CD4-positive, CD25-positive, alpha-beta regulatory T cell (primary cell): Measurements from ENCODE around the gene DPH5. TPM values are rescaled to one million over a fixed set of nuclear protein-coding genes. Genes with fewer than 3 reads are reported as not detected.

Source experiments
- ATAC-seq, 2 donors: fragments of 150-1000 bp; cut with Tn5 transposase; one replicate each; pipeline ENCODE4 v1.10.0; 2021; ENCODE audit warnings: low read depth in 2 of 2, moderate number of reproducible peaks in 2 of 2, moderate library complexity in 1 of 2
- DNase-seq, 3 donors: peaks; one replicate each; pipeline versions ENCODE4 v3.0.0 to v3.0.0-alpha.2; 2012 to 2022; ENCODE audit warnings: mixed read lengths in 1 of 3
- H3K27ac ChIP-seq: one replicate; pipeline ENCODE4 v1.7.0; 2013; ENCODE audit warnings: mild to moderate bottlenecking, low read length; ENCODE audit not compliant: insufficient read depth, poor library complexity, severe bottlenecking
- H3K27me3 ChIP-seq: one replicate; pipeline ENCODE4 v1.7.0; 2013; ENCODE audit warnings: low read length; ENCODE audit not compliant: control insufficient read depth, insufficient read depth
- H3K36me3 ChIP-seq: one replicate; pipeline ENCODE4 v1.7.0; 2013; ENCODE audit warnings: mild to moderate bottlenecking, low read length, moderate library complexity; ENCODE audit not compliant: control insufficient read depth, insufficient read depth
- H3K4me1 ChIP-seq: 2 replicates; pipeline ENCODE4 v1.7.0; 2013; ENCODE audit warnings: mild to moderate bottlenecking, low read length; ENCODE audit not compliant: insufficient read depth, control insufficient read depth, poor library complexity, severe bottlenecking
- H3K4me3 ChIP-seq: one replicate; pipeline ENCODE4 v1.7.0; 2013; ENCODE audit warnings: low read depth, mild to moderate bottlenecking, low read length, moderate library complexity
- H3K9me3 ChIP-seq, 2 experiments: 1 replicate in 1 of 2; 2 replicates in 1 of 2; pipeline ENCODE4 v1.7.0; 2013; ENCODE audit warnings: low read length in 2 of 2, mild to moderate bottlenecking in 1 of 2, moderate library complexity in 1 of 2; ENCODE audit not compliant: control insufficient read depth in 2 of 2
- H3K27ac Mint-ChIP-seq, 3 donors: one replicate each; pipeline ENCODE4 v1.8.0; 2020 to 2022; ENCODE audit warnings: mild to moderate bottlenecking in 3 of 3, mixed read lengths in 3 of 3, moderate library complexity in 2 of 3
- H3K27me3 Mint-ChIP-seq: one replicate; pipeline ENCODE4 v1.8.0; 2022; ENCODE audit warnings: mild to moderate bottlenecking, mixed read lengths
- H3K36me3 Mint-ChIP-seq: one replicate; pipeline ENCODE4 v1.8.0; 2020; ENCODE audit warnings: mixed read lengths
- H3K4me1 Mint-ChIP-seq, 4 donors: one replicate each; pipeline ENCODE4 v1.8.0; 2020 to 2022; ENCODE audit warnings: mixed read lengths in 4 of 4, mild to moderate bottlenecking in 1 of 4
- H3K4me3 Mint-ChIP-seq, 4 donors: one replicate each; pipeline ENCODE4 v1.8.0; 2020 to 2022; ENCODE audit warnings: mild to moderate bottlenecking in 4 of 4, mixed read lengths in 4 of 4, moderate library complexity in 3 of 4
- H3K9me3 Mint-ChIP-seq, 7 donors: one replicate each; pipeline ENCODE4 v1.8.0; 2020 to 2022; ENCODE audit warnings: mixed read lengths in 7 of 7, mild to moderate bottlenecking in 3 of 7, moderate library complexity in 2 of 7
- polyA plus RNA-seq, 4 donors: library from polyadenylated mRNA; unstranded; fragments of 300-500 nt; fragmentation: Illumina TruSeq; gene quantifications; one replicate each; pipeline ENCODE4 v1.2.3, GENCODE V29; 2021
- total RNA-seq: library from RNA; stranded (reverse); gene quantifications from one replicate; pipeline ENCODE4 v1.2.3, GENCODE V29; 2022

Gene DPH5
- total and polyA plus RNA-seq, 5 donors from 2014 or later, result 30.6 to 49.8 (median 44.2) TPM

DNA sequence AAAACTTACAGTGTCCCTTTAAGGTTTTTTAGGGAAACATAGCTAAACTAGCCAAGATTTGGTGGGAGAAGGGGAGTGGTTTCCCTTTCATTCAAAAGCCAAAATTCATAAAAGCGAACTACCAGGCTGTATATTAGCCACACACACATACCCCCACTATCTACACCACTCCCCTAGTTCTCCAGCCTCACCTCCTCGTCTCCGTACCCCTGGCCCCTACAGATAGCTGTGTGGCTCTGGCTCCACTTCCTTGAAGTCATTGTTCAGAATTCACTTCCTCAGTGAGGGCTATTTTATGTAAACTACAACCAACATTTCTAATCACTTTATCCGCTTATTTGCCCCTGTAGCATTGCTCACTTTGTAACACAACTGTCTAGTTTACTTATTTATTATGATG is 5.3 kb upstream of the DPH5 start:
- peaks cover 28 to 78% (median 52%) of the 10 kb centered on the region in 4 donors for H3K4me1 Mint-ChIP-seq
- H3K4me3 Mint-ChIP-seq, result peak overlapping the region in 3 of 4 donors; percentile 3 to 44 (median 18)

DNA sequence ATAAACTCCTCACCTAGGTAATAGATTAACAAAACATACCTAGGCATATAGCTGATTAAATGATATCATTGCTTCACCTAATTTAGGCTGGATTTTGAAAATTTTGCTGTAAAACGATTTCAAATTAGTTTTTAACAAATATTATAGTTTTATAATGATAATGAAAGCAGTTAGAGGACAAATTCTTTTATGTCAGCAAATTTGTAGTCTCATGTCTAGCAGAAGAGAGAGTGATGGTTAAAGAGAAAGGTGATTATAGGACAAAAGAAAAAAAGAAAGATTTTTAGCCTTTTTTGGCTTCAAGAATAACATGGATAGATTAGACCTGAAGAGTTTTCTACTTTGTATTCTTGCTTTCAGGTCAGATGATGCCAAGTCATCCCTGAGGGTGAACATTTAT is 3.6 kb upstream of the DPH5 start:
- H3K27ac Mint-ChIP-seq, result peak overlapping the region in 2 of 3 donors; percentile 52 to 88
- peaks cover 33 to 72% (median 53%) of the 10 kb centered on the region in 4 donors for H3K4me1 Mint-ChIP-seq
- H3K4me3 Mint-ChIP-seq, result peak overlapping the region in 2 of 4 donors; percentile 36 to 58
- peaks cover 18% of the 10 kb centered on the region for H3K36me3 Mint-ChIP-seq
- Histone ChIP-seq H3K27me3 (no peaks in the 10 kb centered on the region), H3K4me3 (peak overlapping the region; percentile 98), H3K4me1 (peaks cover 50% of the 10 kb centered on the region), H3K9me3 (no peaks in the 10 kb centered on the region), H3K36me3 (no peaks in the 10 kb centered on the region), H3K27ac (no peak overlapping the region)
- H3K9me3 Mint-ChIP-seq, result peaks cover 0 to 5% (median 0%) of the 10 kb centered on the region in 7 donors
- H3K27me3 Mint-ChIP-seq, result no peaks in the 10 kb centered on the region
- no peak for ATAC-seq
- no peak for DNase-seq

More for the DNA sequence above, 5.3 kb upstream of the DPH5 start:
- H3K27ac Mint-ChIP-seq, result peak overlapping the region in 1 of 3 donors; percentile 1
- peaks cover 20% of the 10 kb centered on the region for H3K36me3 Mint-ChIP-seq
- H3K36me3 ChIP-seq, result no peaks in the 10 kb centered on the region
- H3K4me1 ChIP-seq, result peaks cover 38% of the 10 kb centered on the region
- ATAC-seq (no peak), DNase-seq (no peak)
- H3K9me3 Mint-ChIP-seq, result peaks cover 0 to 5% (median 0%) of the 10 kb centered on the region in 7 donors
- H3K27me3 ChIP-seq, result no peaks in the 10 kb centered on the region
- H3K27ac ChIP-seq, result no peak overlapping the region
- H3K9me3 ChIP-seq, result no peaks in the 10 kb centered on the region
- no peaks in the 10 kb centered on the region for H3K27me3 Mint-ChIP-seq
- H3K4me3 ChIP-seq, result no peak overlapping the region

DNA sequence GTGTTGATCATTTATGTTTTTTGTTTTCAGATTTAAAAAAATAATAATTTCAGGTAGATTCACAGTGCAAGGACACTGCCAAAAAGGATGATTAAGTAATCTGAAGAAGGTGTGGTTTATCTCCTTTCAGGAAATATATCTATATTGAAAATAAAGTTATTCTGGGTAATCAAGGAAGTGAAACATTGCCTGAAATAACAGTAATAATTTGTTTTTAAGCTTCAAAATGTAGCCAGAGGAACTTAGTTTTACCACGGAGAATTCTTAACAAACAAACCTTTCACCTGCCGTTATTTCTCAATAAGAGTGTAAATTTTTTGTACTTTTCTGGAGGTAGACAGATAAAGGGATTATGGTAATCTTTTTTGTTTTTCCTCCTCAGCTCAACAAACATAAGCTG is 2.9 kb upstream of the DPH5 start:
- Histone ChIP-seq H3K27me3 (no peaks in the 10 kb centered on the region), H3K4me1 (peaks cover 51% of the 10 kb centered on the region), H3K27ac (no peak overlapping the region), H3K36me3 (no peaks in the 10 kb centered on the region), H3K9me3 (no peaks in the 10 kb centered on the region), H3K4me3 (peak overlapping the region; percentile 98)
- H3K36me3 Mint-ChIP-seq, result peaks cover 23% of the 10 kb centered on the region
- peak in 1 of 3 donors; percentile 30 for DNase-seq
- no peak for ATAC-seq
- peak overlapping the region in 3 of 4 donors; percentile 42 to 98 (median 90) for H3K4me3 Mint-ChIP-seq
- H3K9me3 Mint-ChIP-seq, result peaks cover 0 to 5% (median 0%) of the 10 kb centered on the region in 7 donors
- no peaks in the 10 kb centered on the region for H3K27me3 Mint-ChIP-seq
- H3K4me1 Mint-ChIP-seq, result peaks cover 33 to 73% (median 57%) of the 10 kb centered on the region in 4 donors
- peak overlapping the region in 1 of 3 donors; percentile 52 for H3K27ac Mint-ChIP-seq

DNA sequence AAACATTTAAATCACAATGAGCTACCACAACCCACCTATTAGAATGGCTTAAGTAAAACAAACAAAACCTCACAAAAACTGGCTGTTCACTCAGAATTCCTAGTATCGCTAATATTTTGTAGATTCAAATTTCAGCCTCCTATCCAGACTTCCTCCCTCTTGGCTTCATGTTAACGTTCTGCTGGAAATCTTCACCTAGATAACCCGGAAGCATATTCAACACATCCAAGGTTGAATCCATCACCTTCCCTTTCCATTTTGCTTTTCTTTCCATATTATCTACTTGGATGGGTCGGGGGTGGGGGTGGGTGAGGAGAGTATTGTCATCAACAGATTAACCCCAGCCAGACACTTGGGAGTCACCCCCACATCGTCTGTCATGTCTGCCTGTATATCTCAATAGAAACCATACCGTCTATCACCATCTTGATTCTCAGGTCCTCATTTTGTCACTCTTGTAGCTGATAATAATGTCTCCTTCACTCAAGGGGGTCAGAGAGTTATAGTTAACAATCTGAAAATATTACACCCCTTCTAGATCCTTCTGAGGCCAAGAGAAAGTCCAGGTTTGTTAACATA is 1.7 kb upstream of the DPH5 start:
- ATAC-seq (no peak), DNase-seq (no peak)
- Histone ChIP-seq H3K4me3 (peak overlapping the region; percentile 98), H3K9me3 (no peaks in the 10 kb centered on the region), H3K27me3 (no peaks in the 10 kb centered on the region), H3K36me3 (peaks cover 2% of the 10 kb centered on the region), H3K4me1 (peaks cover 51% of the 10 kb centered on the region), H3K27ac (no peak overlapping the region)
- H3K4me3 Mint-ChIP-seq, result peak overlapping the region; percentile 75 to 98 (median 92)
- peaks cover 37 to 79% (median 60%) of the 10 kb centered on the region in 4 donors for H3K4me1 Mint-ChIP-seq
- no peaks in the 10 kb centered on the region for H3K27me3 Mint-ChIP-seq
- peaks cover 20% of the 10 kb centered on the region for H3K36me3 Mint-ChIP-seq
- H3K27ac Mint-ChIP-seq, result peak overlapping the region in 2 of 3 donors; percentile 22 to 95
- H3K9me3 Mint-ChIP-seq, result no peaks in the 10 kb centered on the region

DNA sequence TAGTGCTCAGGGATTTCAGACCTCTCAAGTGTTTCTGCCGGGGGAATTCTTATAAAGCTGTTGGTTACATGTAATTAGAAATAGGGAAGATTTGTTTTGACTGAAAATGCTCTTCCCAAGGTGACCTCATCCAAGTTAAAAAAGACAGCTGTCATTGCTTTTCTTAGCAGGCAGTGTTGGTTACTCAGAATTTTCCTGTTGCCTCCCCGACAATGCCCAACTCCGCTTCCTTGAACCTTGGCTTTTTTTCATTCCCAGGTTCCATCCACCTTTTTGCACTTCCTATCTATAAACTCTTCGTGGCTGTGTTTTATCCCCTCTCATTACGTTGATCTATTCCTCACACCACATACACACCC is 825 bp upstream of the DPH5 start:
- peaks cover 51% of the 10 kb centered on the region for H3K4me1 ChIP-seq
- H3K27ac Mint-ChIP-seq, result peak overlapping the region; percentile 92 to 96 (median 95)
- H3K27me3 Mint-ChIP-seq, result no peaks in the 10 kb centered on the region
- peaks cover 22% of the 10 kb centered on the region for H3K36me3 Mint-ChIP-seq
- H3K36me3 ChIP-seq, result peaks cover 3% of the 10 kb centered on the region
- ATAC-seq (no peak), DNase-seq (no peak)
- H3K9me3 ChIP-seq, result no peaks in the 10 kb centered on the region
- H3K4me3 Mint-ChIP-seq, result peak overlapping the region; percentile 90 to 98 (median 93)
- H3K9me3 Mint-ChIP-seq, result no peaks in the 10 kb centered on the region
- H3K27me3 ChIP-seq, result no peaks in the 10 kb centered on the region
- peaks cover 39 to 80% (median 64%) of the 10 kb centered on the region in 4 donors for H3K4me1 Mint-ChIP-seq
- peak overlapping the region; percentile 98 for H3K4me3 ChIP-seq
- peak overlapping the region; percentile 77 for H3K27ac ChIP-seq

DNA sequence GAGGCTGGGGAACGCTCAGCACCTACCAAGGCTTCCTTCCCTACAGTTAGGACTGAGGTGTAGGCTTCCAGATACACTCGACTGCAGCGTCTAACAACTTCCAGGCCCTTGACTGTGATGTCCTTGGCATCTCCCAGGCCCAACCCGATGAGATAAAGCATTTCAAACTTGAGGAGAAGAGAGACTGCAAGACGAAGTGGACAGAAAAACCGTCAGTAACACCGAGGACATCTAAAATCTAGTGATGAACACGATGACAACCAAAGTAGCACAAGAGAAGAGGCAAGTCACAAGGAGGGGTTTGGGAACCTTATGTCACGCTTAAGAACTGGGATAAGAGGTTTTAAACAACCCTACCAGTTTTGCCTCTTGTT is 314 bp downstream of the DPH5 start:
- peak overlapping the region; percentile 90 to 98 (median 93) for H3K4me3 Mint-ChIP-seq
- H3K27me3 Mint-ChIP-seq, result no peaks in the 10 kb centered on the region
- peaks cover 26% of the 10 kb centered on the region for H3K36me3 Mint-ChIP-seq
- peaks cover 8% of the 10 kb centered on the region for H3K36me3 ChIP-seq
- peaks cover 51% of the 10 kb centered on the region for H3K4me1 ChIP-seq
- H3K27me3 ChIP-seq, result no peaks in the 10 kb centered on the region
- H3K4me3 ChIP-seq, result peak overlapping the region; percentile 98
- peaks cover 40 to 80% (median 68%) of the 10 kb centered on the region in 4 donors for H3K4me1 Mint-ChIP-seq
- DNase-seq, result no peak
- peak overlapping the region; percentile 92 to 96 (median 95) for H3K27ac Mint-ChIP-seq
- ATAC-seq, result peak; percentile 23 to 35
- H3K9me3 ChIP-seq, result no peaks in the 10 kb centered on the region
- peak overlapping the region; percentile 77 for H3K27ac ChIP-seq
- H3K9me3 Mint-ChIP-seq, result no peaks in the 10 kb centered on the region

DNA sequence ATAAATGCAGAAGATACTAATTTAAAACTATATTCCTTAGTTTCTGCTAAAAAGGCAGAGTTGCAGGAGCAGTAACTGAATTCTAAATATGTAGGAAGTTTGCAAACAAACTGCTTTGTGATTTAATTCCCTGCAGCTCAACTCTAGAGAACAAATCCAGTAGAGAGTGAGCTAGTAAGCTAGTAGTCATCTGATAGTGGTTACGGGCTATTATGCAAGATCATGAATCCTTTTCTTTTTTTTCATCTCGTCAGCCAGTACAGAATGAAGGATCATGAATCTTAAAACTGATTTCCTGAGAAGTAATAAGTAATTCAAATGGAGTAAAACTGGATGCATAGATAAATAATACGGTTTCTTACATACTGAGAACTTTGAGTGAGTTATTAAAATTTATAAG is 3.3 kb downstream of the DPH5 start:
- no peak overlapping the region for H3K4me3 Mint-ChIP-seq
- Histone ChIP-seq H3K27me3 (no peaks in the 10 kb centered on the region), H3K4me1 (peaks cover 24% of the 10 kb centered on the region), H3K36me3 (peaks cover 8% of the 10 kb centered on the region), H3K4me3 (no peak overlapping the region), H3K9me3 (no peaks in the 10 kb centered on the region), H3K27ac (no peak overlapping the region)
- DNase-seq (no peak), ATAC-seq (no peak)
- H3K4me1 Mint-ChIP-seq, result peaks cover 25 to 63% (median 55%) of the 10 kb centered on the region in 4 donors
- no peaks in the 10 kb centered on the region for H3K27me3 Mint-ChIP-seq
- peaks cover 0 to 2% (median 0%) of the 10 kb centered on the region in 7 donors for H3K9me3 Mint-ChIP-seq
- peaks cover 33% of the 10 kb centered on the region for H3K36me3 Mint-ChIP-seq
- peak overlapping the region in 2 of 3 donors; percentile 11 to 66 for H3K27ac Mint-ChIP-seq

DNA sequence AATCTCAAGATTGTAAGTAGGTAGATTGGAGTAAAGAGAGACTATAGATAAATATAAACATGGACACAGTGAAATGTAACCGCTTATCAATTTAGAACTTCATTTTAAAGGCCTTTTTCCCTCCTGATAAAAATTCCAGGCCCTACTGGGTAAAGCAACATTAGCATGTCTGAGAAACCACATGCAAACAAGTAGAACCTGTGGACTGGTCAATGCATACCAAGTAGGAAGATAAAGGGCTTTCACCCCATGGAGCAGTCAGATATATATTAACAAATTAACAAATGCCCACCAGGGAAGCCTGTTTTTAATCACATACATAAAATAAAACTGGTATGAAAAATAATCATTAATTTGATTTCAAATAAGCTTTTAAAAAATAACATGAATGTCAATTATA is 8.1 kb downstream of the DPH5 start:
- Mint-ChIP-seq H3K4me1 (peaks cover 19 to 38% (median 30%) of the 10 kb centered on the region in 4 donors), H3K4me3 (no peak overlapping the region), H3K36me3 (peaks cover 48% of the 10 kb centered on the region), H3K9me3 (peaks cover 0 to 2% (median 0%) of the 10 kb centered on the region in 7 donors), H3K27me3 (no peaks in the 10 kb centered on the region), H3K27ac (no peak overlapping the region)
- DNase-seq (no peak), ATAC-seq (no peak)
- H3K9me3 ChIP-seq, result no peaks in the 10 kb centered on the region
- H3K4me1 ChIP-seq, result no peaks in the 10 kb centered on the region
- H3K27me3 ChIP-seq, result no peaks in the 10 kb centered on the region
- H3K4me3 ChIP-seq, result no peak overlapping the region
- no peak overlapping the region for H3K27ac ChIP-seq
- peaks cover 18% of the 10 kb centered on the region for H3K36me3 ChIP-seq
